HG03439 (cell line): ENCODE measurements around the gene VPS35.
"Not testable (repeated sequence)": the region's sequence is repeated elsewhere in the genome, so short reads cannot be mapped to it uniquely, and the experiment has no call there.

Experiments used
- ATAC-seq: cut with Tn5 transposase; IDR thresholded peaks from one replicate; pipeline ENCODE4 v1.9.1; 2021; ENCODE audit warnings: mild to moderate bottlenecking, moderate library complexity; ENCODE audit not compliant: unreplicated experiment

The VPS35 gene

GRCh38 chr16:46673320-46674013 lies 15.5 kb downstream of the VPS35 start:
- no peak for ATAC-seq

DNA sequence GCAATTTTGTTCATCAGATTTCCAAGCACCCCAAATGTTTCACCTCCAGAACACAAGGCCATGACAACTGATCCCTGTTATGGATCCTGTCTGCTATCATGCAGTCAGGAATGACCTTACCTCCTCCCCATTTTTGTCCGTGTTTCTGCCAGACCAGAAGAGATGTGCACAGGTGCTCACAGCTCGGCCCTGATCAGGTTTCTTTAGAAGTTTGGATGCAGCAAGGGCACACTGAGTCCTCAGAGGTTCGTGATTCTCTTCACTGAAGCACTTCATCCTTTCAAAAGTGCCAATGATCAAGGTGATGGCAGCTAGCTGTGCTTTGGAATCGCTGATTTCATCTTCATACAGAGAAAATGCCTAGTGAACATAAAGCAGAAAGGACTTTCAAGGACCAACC lies 26.9 kb downstream of the VPS35 start:
- ATAC-seq: no peak

GRCh38 chr16:46658925-46659324 lies 30.1 kb downstream of the VPS35 start:
- peak; percentile 84 for ATAC-seq

- no peak for ATAC-seq
Measured at GRCh38 chr16:46651305-46651704, 37.7 kb downstream of the VPS35 start.

DNA sequence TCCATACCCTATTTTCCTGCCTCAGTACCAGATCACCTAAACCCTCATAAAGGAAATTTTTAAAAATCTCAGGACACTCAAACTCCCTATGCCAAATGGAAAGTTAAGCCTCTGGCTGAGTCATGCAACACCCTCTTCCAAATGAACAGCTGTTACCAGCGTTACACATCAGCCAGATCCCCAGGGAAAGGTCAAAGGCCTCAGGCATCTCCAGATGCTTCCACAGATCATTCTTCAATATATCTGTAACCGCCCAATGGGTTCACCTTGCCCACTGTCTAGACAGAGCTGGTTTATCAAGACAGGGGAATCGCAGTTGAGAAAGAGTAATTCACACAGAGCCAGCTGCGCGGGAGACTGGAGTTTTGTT lies 38.7 kb downstream of the VPS35 start:
- no peak for ATAC-seq

DNA sequence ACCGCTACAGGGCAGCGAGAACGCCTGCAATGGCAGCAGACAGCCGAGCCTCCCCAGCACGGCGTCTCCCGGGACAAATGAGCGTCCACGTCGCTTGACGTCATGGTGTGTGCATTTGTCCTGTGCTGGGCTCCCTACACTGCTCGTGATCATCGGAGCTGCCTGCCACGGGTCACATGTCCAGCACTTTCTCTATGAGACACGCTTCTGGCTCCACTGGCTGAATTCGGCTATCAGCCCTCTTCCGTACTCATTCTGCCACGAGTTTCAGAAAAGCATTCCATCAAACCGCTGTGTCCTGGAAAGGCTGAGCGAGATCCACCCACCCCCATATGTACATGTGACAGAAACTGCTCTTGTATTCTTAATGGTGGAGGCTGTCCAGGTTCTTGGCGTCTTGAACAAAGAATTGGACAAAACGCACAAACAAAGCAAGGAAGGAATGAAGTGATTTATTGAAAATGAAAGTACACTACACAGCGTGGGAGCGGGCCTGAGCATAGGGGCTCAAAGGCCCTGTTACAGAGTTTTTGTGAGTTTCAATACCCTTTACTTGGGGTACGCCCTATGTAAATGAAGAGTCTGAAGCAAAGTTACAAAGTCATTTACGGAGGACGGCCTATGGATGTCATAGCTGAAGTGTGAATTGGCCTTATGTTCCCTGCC lies 39.3 kb downstream of the VPS35 start:
- ATAC-seq: no peak

DNA sequence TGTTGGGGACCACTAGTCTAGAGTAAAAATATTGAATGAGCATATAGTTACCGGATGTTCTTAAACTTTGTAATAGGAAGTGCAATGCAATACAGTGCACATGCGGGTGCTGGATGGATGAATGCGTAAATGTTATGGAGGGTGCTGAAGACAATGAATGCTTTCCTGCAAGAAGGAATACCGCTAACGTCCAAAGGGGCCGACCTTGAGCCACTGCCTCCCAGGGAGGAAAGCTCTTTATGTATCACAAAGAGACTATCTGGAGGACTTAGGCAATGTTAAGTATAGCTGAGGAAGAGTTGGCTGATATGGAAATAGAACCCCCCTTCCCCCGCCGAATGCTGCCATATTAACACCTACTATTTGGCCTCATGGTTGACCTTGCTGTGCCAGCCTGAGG lies 40.3 kb downstream of the VPS35 start:
- no peak for ATAC-seq

- no peak for ATAC-seq
Measured at GRCh38 chr16:46638947-46639925, 49.7 kb downstream of the VPS35 start.

DNA sequence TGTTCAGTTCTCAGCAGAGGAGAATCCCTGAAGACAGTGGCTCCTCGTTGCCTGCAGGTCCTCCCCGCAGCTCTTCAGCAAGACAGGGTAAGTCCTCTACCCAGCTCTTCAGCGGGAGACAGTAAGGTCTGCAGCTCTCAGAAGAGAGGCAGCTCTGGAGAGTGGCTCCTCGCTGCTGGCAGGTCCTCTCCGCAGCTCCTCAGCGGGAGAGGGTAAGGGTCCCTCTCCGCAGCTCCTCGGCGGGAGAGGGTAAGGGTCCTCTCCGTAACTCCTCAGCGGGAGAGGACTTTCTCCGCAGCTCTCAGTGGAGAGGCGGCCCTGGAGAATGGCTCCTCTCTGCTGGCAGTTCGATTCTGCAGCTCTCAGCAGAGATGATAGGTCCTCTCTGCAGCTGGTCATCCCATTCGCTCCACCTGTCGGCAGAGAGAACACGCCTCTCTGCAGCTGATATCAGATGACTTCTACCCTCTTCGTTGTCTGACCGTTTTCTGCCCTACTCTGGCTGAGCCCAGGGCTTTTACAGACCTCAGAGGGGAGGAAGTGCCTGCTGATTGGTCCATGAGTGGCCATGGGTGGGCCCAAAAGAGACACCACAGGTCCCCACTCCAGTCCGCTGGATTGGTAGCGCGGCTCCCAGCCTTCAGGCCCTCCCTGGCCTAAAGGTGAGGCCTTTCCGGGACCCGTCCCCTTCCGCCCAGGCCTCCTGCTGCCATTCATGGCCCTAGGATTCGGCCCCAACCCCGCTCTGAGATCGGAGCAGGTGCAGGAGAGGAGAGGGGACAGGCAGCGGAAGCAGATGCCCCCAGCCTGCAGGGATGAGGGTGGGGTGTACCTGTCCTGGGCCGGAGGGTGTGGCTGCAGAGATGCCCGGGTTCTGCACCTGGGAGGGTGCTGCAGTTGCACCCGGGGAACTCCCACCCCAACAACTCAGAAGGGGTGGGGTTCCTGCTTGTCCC lies 55.9 kb downstream of the VPS35 start:
- ATAC-seq: no peak

DNA sequence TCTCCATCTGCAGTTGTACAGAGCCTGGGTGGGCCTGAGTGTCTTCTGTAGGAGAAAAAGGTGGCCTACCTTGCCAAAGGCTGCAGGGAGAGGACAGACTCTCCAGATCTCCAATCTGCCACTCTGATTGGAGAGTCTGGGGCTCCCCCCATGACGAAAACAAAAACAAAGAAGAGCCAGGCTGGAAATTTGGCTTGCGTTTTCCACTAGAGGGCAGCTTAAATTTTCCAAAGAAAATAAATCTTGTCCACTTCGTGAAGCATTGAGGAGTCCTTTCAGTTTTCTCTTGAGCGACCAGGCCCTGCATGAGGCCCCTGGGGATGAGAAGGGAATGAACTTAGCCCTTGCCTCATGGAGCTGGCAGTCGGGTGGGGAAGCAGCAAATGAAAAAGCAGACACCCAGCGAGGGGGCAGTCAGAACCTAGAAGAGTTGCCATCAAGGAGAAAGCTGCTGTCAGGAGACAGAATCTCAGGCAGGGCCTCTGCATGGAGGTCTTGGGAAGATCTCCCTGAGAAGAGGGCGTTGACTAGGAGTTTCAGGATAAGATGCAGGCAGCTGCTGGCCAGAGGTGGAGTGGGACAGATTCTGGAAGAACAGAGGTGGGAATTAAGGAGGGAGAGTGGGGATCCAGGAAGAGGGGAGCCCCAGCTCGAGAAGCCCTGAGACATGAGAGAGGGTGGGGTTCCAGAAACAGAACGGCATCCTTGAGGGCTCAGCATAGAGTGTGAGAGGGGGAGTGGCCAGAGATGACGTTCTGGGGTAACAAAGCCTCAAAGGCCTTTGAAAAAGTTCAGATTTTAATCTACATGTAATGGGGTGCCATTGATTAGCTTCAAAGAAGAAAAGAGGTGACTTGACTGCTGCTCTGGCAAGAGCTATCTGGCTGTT lies 59.4 kb downstream of the VPS35 start:
- no peak for ATAC-seq

DNA sequence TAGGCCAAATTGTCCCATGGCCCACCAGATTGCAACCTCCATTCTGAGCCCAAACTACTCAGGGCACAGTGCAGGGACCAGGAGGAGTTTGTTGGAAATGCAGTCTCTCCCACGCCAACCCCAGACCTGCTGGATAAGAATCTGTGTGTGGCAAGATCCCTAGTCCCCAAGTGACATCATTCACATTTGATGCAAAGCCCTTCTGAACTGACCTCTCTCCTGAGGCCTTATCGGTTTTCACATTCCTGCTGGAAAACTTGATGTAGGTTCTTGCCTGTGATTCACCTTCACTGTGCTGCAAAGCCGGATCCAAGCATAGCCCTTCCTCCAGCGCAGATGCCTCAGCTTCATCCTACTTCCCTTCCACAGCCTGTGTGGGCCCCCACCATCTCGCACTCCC lies 61.2 kb downstream of the VPS35 start:
- ATAC-seq: no peak

- ATAC-seq: not testable (repeated sequence)
Measured at GRCh38 chr16:46626681-46627080, 62.3 kb downstream of the VPS35 start.

DNA sequence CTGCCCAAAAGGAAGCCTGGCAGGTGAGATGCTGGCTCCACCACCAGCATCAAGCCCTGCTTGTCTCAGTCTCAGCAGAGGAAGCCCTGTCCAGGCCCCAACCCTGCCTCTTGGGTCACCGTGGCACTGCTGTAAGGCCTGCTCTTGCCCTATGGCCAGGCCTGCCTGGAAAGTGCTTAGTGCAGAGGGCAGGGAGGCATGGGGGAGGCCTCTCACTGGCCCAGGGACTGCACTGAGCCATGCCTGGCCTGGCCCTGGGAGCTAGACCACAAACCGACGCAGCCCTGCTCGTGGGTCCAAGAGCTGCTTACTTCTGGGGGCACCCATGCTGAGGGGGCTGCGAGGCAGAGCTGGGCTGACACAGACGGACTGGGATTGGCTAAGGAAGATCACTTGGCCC lies 64.1 kb downstream of the VPS35 start:
- not testable (repeated sequence) for ATAC-seq

DNA sequence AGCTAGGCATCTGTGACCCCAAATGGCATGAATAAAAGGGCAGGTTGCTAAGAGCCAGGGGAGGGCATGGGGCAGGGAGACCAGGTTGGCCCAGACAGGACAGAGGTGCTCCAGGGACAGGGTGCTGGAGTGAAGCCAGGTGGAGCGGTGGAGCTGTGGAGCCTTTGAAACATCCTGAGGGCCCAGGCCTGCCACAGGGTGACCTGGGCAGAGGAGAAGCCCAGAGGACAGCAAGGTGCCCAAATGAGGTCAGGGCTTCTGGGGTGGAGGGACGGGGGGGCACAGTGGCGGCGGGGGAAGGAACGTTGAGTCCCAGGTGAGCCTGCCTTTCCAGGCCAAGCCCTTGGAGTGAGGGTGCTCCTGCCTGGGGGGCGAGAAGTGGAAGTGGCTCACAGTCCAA lies 65.3 kb downstream of the VPS35 start:
- ATAC-seq: not testable (repeated sequence)

DNA sequence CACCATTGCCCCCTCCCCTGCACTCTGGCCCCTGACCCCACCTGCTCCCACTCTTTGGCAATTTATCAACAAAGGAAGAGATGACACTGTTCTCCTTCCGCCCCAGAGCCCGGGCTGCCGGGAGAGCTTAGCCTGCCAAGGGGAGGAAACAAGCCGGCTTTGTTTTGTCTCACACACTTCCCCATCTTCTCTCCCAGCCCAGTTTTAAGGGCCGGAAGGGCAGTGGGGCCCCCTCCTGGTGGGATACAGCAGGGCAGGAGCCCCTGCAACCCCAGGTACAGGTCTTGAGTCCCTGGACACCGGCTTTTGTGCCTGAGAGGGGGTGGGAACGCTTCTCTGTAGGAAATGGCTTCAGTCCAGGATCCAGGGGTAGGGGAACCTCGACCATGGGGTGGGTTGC lies 65.7 kb downstream of the VPS35 start:
- not testable (repeated sequence) for ATAC-seq

GRCh38 chr16:46621934-46622676 lies 66.9 kb downstream of the VPS35 start:
- ATAC-seq: no peak

- ATAC-seq: peak; percentile 87
Measured at GRCh38 chr16:46621006-46621933, 67.7 kb downstream of the VPS35 start, which contains the start of gene SHCBP1. SHCBP1 (minus strand) TSS chr16:46621379; CDS start chr16:46621359, 20 bp downstream.
